GM19240 (cell line): ENCODE data around the gene ST3GAL5.

Experiments used
- DNase-seq: peaks from one replicate; pipeline ENCODE4 v3.0.0; 2011; ENCODE audit warnings: low spot score; ENCODE audit not compliant: insufficient read length

Gene ST3GAL5

GRCh38 chr2:85917887-85918795 is 29.4 kb upstream of the ST3GAL5 start:
- DNase-seq = no peak

- DNase-seq = no peak
Measured at GRCh38 chr2:85915606-85916303, 27.0 kb upstream of the ST3GAL5 start.

GRCh38 chr2:85914922-85915321 is 26.1 kb upstream of the ST3GAL5 start:
- DNase-seq = no peak

- no peak for DNase-seq
Measured at GRCh38 chr2:85913884-85914881, 25.4 kb upstream of the ST3GAL5 start.

GRCh38 chr2:85911814-85912692 is 23.3 kb upstream of the ST3GAL5 start:
- DNase-seq = no peak

- no peak for DNase-seq
Measured at GRCh38 chr2:85911097-85911496, 22.3 kb upstream of the ST3GAL5 start.

GRCh38 chr2:85909005-85909404 is 20.2 kb upstream of the ST3GAL5 start:
- DNase-seq = no peak

- no peak for DNase-seq
Measured at GRCh38 chr2:85908506-85908905, 19.7 kb upstream of the ST3GAL5 start.

- no peak for DNase-seq
Measured at GRCh38 chr2:85907671-85908157, 18.9 kb upstream of the ST3GAL5 start.

- no peak for DNase-seq
Measured at GRCh38 chr2:85906748-85907147, 18.0 kb upstream of the ST3GAL5 start.

GRCh38 chr2:85905891-85906290 is 17.1 kb upstream of the ST3GAL5 start:
- DNase-seq = no peak

GRCh38 chr2:85905187-85905666 is 16.4 kb upstream of the ST3GAL5 start:
- no peak for DNase-seq

- no peak for DNase-seq
Measured at GRCh38 chr2:85903849-85904248, 15.1 kb upstream of the ST3GAL5 start.

GRCh38 chr2:85902496-85902895 is 13.7 kb upstream of the ST3GAL5 start:
- no peak for DNase-seq

GRCh38 chr2:85901155-85901554 is 12.4 kb upstream of the ST3GAL5 start:
- no peak for DNase-seq

GRCh38 chr2:85900366-85900765 is 11.6 kb upstream of the ST3GAL5 start:
- DNase-seq = no peak

GRCh38 chr2:85899849-85900248 is 11.1 kb upstream of the ST3GAL5 start:
- no peak for DNase-seq

GRCh38 chr2:85899284-85899683 is 10.5 kb upstream of the ST3GAL5 start:
- no peak for DNase-seq

- DNase-seq = no peak
Measured at GRCh38 chr2:85898881-85899280, 10.1 kb upstream of the ST3GAL5 start.
